Fibroblast of lung (primary cell): ENCODE results near the gene C19orf44. TPM values are rescaled to one million over a fixed set of nuclear protein-coding genes. Genes with fewer than 3 reads are reported as not detected.

ENCODE experiments used
- DNase-seq, 2 donors: peaks; one replicate each; pipeline versions ENCODE4 v3.0.0 to v3.0.0-alpha.2; 2010; ENCODE audit warnings: low read depth in 2 of 2
- H2AFZ ChIP-seq: 2 replicates; pipeline ENCODE4 v1.5.1; 2012; ENCODE audit warnings: low read length, control low read depth, inconsistent platforms
- H3K27ac ChIP-seq: 2 replicates; pipeline ENCODE4 v1.5.1; 2011; ENCODE audit warnings: low read length, control low read depth; ENCODE audit not compliant: insufficient read depth
- H3K27me3 ChIP-seq: 2 replicates; pipeline ENCODE4 v1.5.1; 2011; ENCODE audit warnings: mild to moderate bottlenecking, low read length; ENCODE audit not compliant: control insufficient read depth, insufficient read depth
- H3K36me3 ChIP-seq: 2 replicates; pipeline ENCODE4 v1.5.1; 2011; ENCODE audit warnings: low read length; ENCODE audit not compliant: control insufficient read depth, insufficient read depth
- H3K4me1 ChIP-seq: 2 replicates; pipeline ENCODE4 v1.5.1; 2011; ENCODE audit warnings: low read length; ENCODE audit not compliant: control insufficient read depth, insufficient read depth; ENCODE audit errors: extremely low read depth
- H3K4me2 ChIP-seq: 2 replicates; pipeline ENCODE4 v1.5.1; 2011; ENCODE audit warnings: low read length, control low read depth; ENCODE audit not compliant: insufficient read depth; ENCODE audit errors: extremely low read depth
- H3K4me3 ChIP-seq, 4 experiments: fragments of 200-600 bp in 1 of 4; sonication (generic) in 1 of 4; replicated peaks in 1 of 4; 2 replicates each; pipeline ENCODE4 v1.5.1; 2011 to 2016; ENCODE audit warnings: low read length in 4 of 4, low read depth in 3 of 4, mild to moderate bottlenecking in 3 of 4, control low read depth in 2 of 4, inconsistent platforms in 1 of 4, mixed read lengths in 1 of 4; ENCODE audit not compliant: insufficient read depth in 1 of 4; ENCODE audit errors: control extremely low read depth in 1 of 4
- H3K79me2 ChIP-seq: 2 replicates; pipeline ENCODE4 v1.5.1; 2012; ENCODE audit warnings: mild to moderate bottlenecking, low read length, inconsistent platforms; ENCODE audit not compliant: control insufficient read depth, insufficient read depth
- H3K9ac ChIP-seq: 2 replicates; pipeline ENCODE4 v1.5.1; 2011; ENCODE audit warnings: mild to moderate bottlenecking, low read length, control low read depth; ENCODE audit not compliant: insufficient read depth
- H3K9me3 ChIP-seq: 2 replicates; pipeline ENCODE4 v1.5.1; 2012; ENCODE audit warnings: low read depth, low read length; ENCODE audit not compliant: control insufficient read depth, insufficient read depth
- H4K20me1 ChIP-seq: 2 replicates; pipeline ENCODE4 v1.5.1; 2011; ENCODE audit warnings: low read length; ENCODE audit not compliant: control insufficient read depth, insufficient read depth; ENCODE audit errors: extremely low read depth
- CTCF ChIP-seq, 2 donors: IDR thresholded peaks in 1 of 2; conservative IDR thresholded peaks in 1 of 2; 1 replicate in 1 of 2; 2 replicates in 1 of 2; pipeline ENCODE4 v1.5.1; 2011 to 2012; ENCODE audit warnings: low read length in 2 of 2, control low read depth in 1 of 2, inconsistent platforms in 1 of 2, low read depth in 1 of 2, mild to moderate bottlenecking in 1 of 2
- EZH2 ChIP-seq: IDR thresholded peaks from 2 replicates; pipeline ENCODE4 v1.5.1; 2012; ENCODE audit warnings: low read length, control low read depth, mild to moderate bottlenecking; ENCODE audit errors: missing control alignments
- polyA plus RNA-seq, 2 donors: library from polyadenylated mRNA; depleted of rRNA in 1 of 2; stranded (reverse) in 1 of 2; unstranded in 1 of 2; fragments of >200 nt; gene quantifications; 2 replicates each; pipeline ENCODE4 v1.2.1, GENCODE V29; 2011 to 2012; ENCODE audit warnings: missing spikeins in 1 of 2
- total RNA-seq: library from RNA; depleted of rRNA; stranded (reverse); fragments of >200 nt; gene quantifications from 2 replicates; pipeline ENCODE4 v1.2.1, GENCODE V29; 2014

The C19orf44 gene
- total and polyA plus RNA-seq, 2 donors (not counting 1 experiment from before 2014, with no cell fraction given), result 2.9 to 3.6 TPM

GRCh38 chr19:16522559-16523377 lies 26.6 kb downstream of the C19orf44 start:
- TF ChIP-seq CTCF (conservative IDR thresholded peaks at IDR 0.05 in 1 of 2, IDR thresholded peaks at IDR 0.05 in 1 of 2; ENCODE audit: low read depth in 1 of 2, low read length in 2 of 2) (no peak), EZH2 (no peak)
- Histone ChIP-seq H3K9ac (no peak overlapping the region), H3K27me3 (no peaks in the 10 kb centered on the region), H3K4me2 (no peak overlapping the region), H3K27ac (no peak overlapping the region), H3K9me3 (no peaks in the 10 kb centered on the region), H3K4me3 (no peak overlapping the region), H2AFZ (no peak overlapping the region), H3K36me3 (peaks cover 52% of the 10 kb centered on the region), H3K4me1 (no peaks in the 10 kb centered on the region), H3K79me2 (no peaks in the 10 kb centered on the region), H4K20me1 (no peaks in the 10 kb centered on the region)
- DNase-seq, result no peak

DNA sequence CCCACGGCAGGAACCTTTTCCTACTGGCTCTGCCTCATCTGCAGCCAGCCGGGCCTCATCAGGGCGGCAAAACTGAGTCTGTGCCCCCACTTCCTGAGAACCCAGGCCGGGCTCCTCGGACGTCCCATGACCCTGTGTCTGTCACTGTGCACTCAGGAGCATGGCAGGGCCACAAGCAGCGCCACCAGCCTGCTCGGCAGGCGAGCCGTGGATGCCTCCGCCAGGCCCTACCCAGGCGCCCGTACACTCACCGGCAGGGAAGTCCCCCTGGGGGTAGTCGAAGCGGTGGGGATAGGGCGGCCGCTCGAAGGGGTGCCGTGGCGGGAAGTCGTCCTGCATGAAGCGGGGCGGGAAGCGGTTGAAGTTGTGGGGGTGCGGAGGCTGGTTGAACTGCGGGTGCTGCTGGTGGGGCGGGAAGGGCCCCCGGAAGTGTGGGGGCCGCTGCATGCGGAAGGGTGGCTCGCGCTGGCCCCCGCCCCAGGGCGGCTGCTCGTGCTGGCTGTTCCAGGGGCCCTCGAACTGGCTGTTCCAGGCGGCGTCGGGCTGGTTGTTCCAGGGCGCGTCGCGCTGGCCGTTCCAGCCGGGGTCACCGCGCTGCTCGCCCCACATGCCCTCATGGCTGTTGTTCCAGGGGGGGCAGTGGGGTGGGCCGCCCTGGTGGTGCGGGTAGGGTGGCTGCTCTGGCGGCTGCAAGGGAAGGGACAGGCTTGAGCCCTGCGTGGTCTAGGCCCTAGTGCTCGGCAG lies 29.0 kb downstream of the C19orf44 start:
- no peaks in the 10 kb centered on the region for H3K27me3 ChIP-seq
- no peaks in the 10 kb centered on the region for H3K9me3 ChIP-seq
- no peak overlapping the region for H3K4me2 ChIP-seq
- no peak overlapping the region for H3K4me3 ChIP-seq
- H4K20me1 ChIP-seq, result no peaks in the 10 kb centered on the region
- no peak for DNase-seq
- peaks cover 50% of the 10 kb centered on the region for H3K36me3 ChIP-seq
- no peak overlapping the region for H2AFZ ChIP-seq
- no peaks in the 10 kb centered on the region for H3K4me1 ChIP-seq
- H3K9ac ChIP-seq, result no peak overlapping the region
- no peak overlapping the region for H3K27ac ChIP-seq
- TF ChIP-seq CTCF (conservative IDR thresholded peaks at IDR 0.05 in 1 of 2, IDR thresholded peaks at IDR 0.05 in 1 of 2; ENCODE audit: low read depth in 1 of 2, low read length in 2 of 2) (no peak), EZH2 (no peak)
- no peaks in the 10 kb centered on the region for H3K79me2 ChIP-seq

GRCh38 chr19:16525751-16526481 lies 29.7 kb downstream of the C19orf44 start:
- H4K20me1 ChIP-seq, result no peaks in the 10 kb centered on the region
- H3K27me3 ChIP-seq, result no peaks in the 10 kb centered on the region
- no peak overlapping the region for H3K27ac ChIP-seq
- DNase-seq, result no peak
- H3K36me3 ChIP-seq, result peaks cover 48% of the 10 kb centered on the region
- H3K4me3 ChIP-seq, result no peak overlapping the region
- no peak overlapping the region for H3K4me2 ChIP-seq
- no peaks in the 10 kb centered on the region for H3K9me3 ChIP-seq
- no peak overlapping the region for H3K9ac ChIP-seq
- H3K4me1 ChIP-seq, result no peaks in the 10 kb centered on the region
- no peaks in the 10 kb centered on the region for H3K79me2 ChIP-seq
- TF ChIP-seq EZH2 (no peak), CTCF (conservative IDR thresholded peaks at IDR 0.05 in 1 of 2, IDR thresholded peaks at IDR 0.05 in 1 of 2; ENCODE audit: low read depth in 1 of 2, low read length in 2 of 2) (no peak)
- H2AFZ ChIP-seq, result no peak overlapping the region
